Measurements from ENCODE around the gene ZNF148.

ZNF148 gene

DNA sequence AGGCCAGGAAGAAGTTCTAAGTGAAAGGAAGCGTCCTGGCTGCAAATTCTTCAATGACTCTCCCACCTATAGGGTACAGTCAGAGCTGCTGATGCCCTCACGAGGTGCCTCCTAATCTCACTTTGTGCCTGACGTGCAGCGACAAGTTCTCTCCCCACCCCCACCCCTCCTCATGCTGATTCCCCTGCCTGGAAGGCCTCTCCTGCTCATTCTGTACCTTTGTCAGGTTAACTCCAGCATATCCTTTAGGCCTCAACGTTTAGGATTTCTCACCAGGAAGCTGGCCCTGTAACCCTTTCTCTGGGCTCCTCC lies 187.6 kb downstream of the ZNF148 start:
- DNase-seq, result no peak

- DNase-seq, result no peak
Observed at GRCh38 chr3:125186800-125187598, 188.1 kb downstream of the ZNF148 start.

DNA sequence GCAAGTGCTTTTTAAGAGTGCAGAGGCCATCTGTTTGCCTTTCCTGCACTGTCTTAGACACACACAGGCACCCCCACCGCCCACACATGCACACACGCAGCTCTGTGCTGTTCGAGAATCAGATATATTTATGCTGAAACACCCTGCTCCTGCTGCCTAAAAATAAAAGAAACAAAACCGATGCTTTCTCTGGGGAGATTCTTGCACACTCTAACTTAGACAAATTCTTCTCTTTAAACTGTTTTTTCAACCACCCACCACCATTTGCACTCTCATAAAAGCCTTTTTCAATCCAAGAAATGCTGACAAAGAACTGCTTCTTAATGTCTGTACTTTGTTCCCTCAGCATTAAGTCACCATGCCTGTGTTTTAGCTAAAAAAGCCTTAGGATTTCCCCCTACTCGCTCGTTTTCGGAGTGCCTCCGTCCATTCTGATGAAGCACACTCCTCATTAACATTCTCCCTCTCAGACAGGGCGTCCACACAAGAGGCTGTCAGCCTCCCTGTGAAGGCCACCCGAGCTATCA lies 188.8 kb downstream of the ZNF148 start:
- DNase-seq, result no peak

DNA sequence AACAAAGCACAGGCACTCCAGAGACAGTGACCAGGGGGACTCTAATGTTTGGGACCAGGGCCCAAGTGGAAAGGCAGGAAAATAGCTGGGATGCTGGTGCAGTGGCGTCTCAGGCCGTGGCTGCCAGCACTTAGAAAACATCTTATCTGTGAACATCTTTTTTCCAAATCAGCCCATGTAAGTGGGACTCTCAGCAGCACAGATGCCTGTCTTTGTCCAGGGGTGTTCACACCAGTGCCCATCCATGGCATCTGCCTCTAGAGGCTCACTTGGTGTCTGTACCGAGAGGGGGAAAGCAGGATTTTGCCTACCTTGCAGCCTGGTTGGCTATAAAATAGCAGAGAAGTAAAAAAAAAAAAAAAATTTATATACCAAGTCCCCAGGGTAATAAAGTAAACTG lies 189.3 kb downstream of the ZNF148 start:
- DNase-seq, result no peak

DNA sequence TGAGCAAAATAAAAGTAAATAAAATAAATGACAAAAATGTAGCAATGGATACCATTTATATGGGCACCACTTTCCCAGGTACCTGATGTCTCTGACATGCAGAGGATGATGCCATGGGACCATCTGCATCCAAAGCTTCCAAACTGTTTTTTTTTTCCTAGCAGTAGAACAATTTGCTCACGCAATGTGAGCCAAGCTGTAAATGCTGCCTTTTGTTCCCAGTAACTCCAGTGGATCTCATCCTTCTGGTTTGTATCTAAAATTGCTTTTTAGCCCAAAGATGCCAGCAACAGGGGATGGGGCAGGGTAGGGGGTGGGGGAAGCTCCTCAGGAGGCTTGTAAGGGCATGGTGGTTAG lies 195.3 kb downstream of the ZNF148 start:
- no peak for DNase-seq

GRCh38 chr3:125179143-125179883 lies 195.8 kb downstream of the ZNF148 start:
- DNase-seq, result no peak

DNA sequence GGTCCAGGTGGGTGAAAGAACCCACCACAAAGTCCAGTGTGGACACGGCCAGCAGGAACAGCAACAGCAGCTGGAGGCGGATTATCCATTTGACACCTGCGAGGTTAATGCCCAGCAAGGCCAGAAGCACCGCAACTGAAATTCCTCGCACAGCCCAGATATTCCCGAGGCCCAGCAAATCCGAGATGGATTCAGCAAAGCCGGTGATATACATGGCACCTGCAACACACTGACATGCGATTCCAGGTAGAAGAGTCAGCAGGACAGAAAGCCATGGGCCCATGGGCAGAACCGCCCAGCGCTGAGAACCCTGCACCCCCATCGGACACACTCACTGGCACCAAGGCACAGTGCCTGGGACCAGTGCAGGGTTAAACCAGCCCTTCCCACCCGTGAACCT lies 197.4 kb downstream of the ZNF148 start:
- DNase-seq, result no peak
